ENCODE results near the gene MXD1.

DNA sequence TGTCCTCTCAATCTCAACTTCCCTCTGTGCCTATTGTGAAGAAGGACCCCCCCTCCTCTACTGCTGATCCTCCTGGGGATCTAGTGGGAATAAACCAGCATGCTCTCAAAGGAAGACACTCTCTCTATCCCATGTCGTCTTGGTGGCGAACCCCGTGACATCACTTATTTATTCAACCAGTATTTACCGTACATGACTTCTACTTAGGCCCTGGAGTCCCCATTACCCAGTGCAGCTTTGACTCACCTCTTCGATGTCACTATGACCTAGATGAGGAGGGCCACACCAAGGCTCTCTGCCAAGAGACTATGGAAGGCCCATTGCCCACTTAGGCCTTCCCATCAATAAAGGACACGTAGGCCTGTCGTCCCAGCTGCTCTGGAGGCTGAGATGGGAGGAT is 29.8 kb downstream of the MXD1 start:
- TF ChIP-seq ZNF175 (CRISPR knock-in tag; IDR thresholded peaks at IDR 0.05; ENCODE audit: low read depth) (no peak), CSDE1 (IDR thresholded peaks at IDR 0.05) (no peak), TRIM28 (IDR thresholded peaks at IDR 0.05) (no peak), ZBTB7A (IDR thresholded peaks at IDR 0.05; ENCODE audit: borderline replicate concordance, control insufficient read depth, low read depth, low read length) (no peak), SIN3A (IDR thresholded peaks at IDR 0.05; ENCODE audit: borderline replicate concordance in 2 of 2, control insufficient read depth in 1 of 2, low read depth in 2 of 2, low read length in 2 of 2) (no peak), ILF3 (IDR thresholded peaks at IDR 0.05; ENCODE audit: borderline replicate concordance) (no peak), NFATC3 (IDR thresholded peaks at IDR 0.05) (no peak), ELF4 (CRISPR knock-in tag; IDR thresholded peaks at IDR 0.05) (no peak), BHLHE40 (IDR thresholded peaks at IDR 0.05; ENCODE audit: low read length) (no peak), EP300 (IDR thresholded peaks at IDR 0.05; ENCODE audit: low read length) (no peak), RFX5 (IDR thresholded peaks at IDR 0.05; ENCODE audit: low read depth, low read length) (no peak)
- TF ChIP-seq, protein P1, sequence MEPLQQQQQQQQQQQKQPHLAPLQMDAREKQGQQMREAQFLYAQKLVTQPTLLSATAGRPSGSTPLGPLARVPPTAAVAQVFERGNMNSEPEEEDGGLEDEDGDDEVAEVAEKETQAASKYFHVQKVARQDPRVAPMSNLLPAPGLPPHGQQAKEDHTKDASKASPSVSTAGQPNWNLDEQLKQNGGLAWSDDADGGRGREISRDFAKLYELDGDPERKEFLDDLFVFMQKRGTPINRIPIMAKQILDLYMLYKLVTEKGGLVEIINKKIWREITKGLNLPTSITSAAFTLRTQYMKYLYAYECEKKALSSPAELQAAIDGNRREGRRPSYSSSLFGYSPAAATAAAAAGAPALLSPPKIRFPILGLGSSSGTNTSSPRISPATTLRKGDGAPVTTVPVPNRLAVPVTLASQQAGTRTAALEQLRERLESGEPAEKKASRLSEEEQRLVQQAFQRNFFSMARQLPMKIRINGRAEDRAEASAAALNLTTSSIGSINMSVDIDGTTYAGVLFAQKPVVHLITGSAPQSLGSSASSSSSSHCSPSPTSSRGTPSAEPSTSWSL (CRISPR knock-in tag; IDR thresholded peaks at IDR 0.05; ENCODE audit: borderline replicate concordance): no peak
- TF ChIP-seq, protein P2, sequence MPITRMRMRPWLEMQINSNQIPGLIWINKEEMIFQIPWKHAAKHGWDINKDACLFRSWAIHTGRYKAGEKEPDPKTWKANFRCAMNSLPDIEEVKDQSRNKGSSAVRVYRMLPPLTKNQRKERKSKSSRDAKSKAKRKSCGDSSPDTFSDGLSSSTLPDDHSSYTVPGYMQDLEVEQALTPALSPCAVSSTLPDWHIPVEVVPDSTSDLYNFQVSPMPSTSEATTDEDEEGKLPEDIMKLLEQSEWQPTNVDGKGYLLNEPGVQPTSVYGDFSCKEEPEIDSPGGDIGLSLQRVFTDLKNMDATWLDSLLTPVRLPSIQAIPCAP (CRISPR knock-in tag; IDR thresholded peaks at IDR 0.05; ENCODE audit: borderline replicate concordance): no peak
- TF ChIP-seq, protein P3, sequence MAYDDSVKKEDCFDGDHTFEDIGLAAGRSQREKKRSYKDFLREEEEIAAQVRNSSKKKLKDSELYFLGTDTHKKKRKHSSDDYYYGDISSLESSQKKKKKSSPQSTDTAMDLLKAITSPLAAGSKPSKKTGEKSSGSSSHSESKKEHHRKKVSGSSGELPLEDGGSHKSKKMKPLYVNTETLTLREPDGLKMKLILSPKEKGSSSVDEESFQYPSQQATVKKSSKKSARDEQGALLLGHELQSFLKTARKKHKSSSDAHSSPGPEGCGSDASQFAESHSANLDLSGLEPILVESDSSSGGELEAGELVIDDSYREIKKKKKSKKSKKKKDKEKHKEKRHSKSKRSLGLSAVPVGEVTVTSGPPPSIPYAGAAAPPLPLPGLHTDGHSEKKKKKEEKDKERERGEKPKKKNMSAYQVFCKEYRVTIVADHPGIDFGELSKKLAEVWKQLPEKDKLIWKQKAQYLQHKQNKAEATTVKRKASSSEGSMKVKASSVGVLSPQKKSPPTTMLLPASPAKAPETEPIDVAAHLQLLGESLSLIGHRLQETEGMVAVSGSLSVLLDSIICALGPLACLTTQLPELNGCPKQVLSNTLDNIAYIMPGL (CRISPR knock-in tag; IDR thresholded peaks at IDR 0.05): no peak

All from K562 (cell line).